Measurements from ENCODE around the gene EPHA8. TPM values are rescaled to one million over a fixed set of nuclear protein-coding genes. Genes with fewer than 3 reads are reported as not detected.

Gene EPHA8
- total RNA-seq, 1 donor from 2014 or later, result 0.24 TPM

DNA sequence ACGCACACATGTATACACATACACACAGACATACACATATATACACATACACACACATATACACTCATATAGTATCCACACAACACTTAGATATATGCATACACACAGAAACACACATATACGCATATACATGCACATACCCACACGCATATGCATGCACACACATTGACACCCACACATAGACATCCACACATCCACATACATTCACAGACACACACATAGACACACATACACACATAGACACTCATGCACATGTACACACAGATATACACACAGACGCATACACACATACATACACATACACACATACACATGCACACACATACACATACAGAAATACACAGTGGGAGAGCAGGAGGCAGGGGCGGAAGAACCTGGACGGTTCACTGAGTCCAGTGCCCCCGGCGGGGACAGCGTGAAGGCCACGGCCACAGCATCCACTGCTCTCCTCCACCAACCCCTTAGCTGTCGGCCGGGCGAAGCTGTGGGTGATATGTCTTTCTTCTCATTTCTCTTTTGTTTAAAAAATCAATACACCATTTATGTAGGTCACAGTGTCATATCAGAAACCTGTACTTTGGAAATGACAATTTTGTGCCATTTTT is 86.9 kb downstream of the EPHA8 start:
- peaks cover 55% of the 10 kb centered on the region for H3K27me3 Mint-ChIP-seq
- no peak overlapping the region for H3K4me3 Mint-ChIP-seq (ENCODE audit: low read depth)
- DNase-seq (ENCODE audit: low spot score, unreplicated experiment), result no peak
- H3K27ac Mint-ChIP-seq, result no peak overlapping the region
- H3K36me3 Mint-ChIP-seq (ENCODE audit: insufficient read depth), result no peaks in the 10 kb centered on the region
- H3K4me1 Mint-ChIP-seq (ENCODE audit: low read depth), result no peaks in the 10 kb centered on the region
- no peaks in the 10 kb centered on the region for H3K9me3 Mint-ChIP-seq (ENCODE audit: low read depth)
- TF ChIP-seq, protein P1, sequence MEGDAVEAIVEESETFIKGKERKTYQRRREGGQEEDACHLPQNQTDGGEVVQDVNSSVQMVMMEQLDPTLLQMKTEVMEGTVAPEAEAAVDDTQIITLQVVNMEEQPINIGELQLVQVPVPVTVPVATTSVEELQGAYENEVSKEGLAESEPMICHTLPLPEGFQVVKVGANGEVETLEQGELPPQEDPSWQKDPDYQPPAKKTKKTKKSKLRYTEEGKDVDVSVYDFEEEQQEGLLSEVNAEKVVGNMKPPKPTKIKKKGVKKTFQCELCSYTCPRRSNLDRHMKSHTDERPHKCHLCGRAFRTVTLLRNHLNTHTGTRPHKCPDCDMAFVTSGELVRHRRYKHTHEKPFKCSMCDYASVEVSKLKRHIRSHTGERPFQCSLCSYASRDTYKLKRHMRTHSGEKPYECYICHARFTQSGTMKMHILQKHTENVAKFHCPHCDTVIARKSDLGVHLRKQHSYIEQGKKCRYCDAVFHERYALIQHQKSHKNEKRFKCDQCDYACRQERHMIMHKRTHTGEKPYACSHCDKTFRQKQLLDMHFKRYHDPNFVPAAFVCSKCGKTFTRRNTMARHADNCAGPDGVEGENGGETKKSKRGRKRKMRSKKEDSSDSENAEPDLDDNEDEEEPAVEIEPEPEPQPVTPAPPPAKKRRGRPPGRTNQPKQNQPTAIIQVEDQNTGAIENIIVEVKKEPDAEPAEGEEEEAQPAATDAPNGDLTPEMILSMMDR (IDR thresholded peaks at IDR 0.05; ENCODE audit: unreplicated experiment), result no peak

DNA sequence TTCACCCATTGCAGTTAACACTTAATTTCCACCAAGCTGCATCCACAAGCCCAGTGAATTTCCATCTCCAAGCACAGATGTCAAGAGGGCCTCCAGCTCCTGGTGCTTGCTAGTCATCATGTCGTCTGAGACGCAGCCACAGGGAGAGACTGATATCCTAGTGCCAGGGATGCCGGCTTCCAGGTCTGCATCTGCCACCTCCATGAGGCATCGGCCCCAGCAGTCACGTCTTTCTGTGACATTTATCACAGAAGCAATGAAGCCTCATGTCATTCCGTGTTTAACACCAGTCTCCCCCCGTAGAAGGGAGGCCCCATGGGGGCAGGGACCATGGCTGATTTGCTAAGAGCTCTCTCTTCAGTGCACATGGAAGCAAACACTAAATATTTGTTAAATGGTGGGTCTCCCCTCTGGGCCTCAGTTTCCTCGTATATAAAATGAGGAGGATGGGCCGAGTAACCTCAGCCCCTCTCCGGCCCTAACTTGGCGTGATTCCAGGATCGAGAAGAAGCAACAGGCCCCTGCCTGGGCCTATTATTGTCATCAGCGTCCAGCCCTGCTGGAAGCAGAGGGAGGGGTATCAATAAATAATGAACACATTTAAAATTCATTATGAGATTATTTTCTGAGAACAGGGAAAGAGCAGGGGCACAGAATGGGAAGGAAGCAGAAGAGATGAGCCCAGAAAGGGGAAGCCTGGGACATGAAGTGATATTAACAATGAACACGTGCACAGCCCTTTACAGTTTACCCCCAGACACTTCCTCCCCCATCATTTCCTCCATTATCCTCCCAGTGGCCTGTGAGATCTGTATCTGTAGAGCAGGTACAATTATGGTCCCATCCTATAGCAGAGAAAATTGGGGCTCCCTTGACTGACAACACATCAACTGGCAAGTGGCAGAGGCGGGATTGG is 88.9 kb downstream of the EPHA8 start:
- Mint-ChIP-seq H3K27me3 (peaks cover 59% of the 10 kb centered on the region), H3K4me3 (ENCODE audit: low read depth) (no peak overlapping the region), H3K9me3 (ENCODE audit: low read depth) (no peaks in the 10 kb centered on the region), H3K27ac (no peak overlapping the region), H3K4me1 (ENCODE audit: low read depth) (no peaks in the 10 kb centered on the region), H3K36me3 (ENCODE audit: insufficient read depth) (no peaks in the 10 kb centered on the region)
- TF ChIP-seq, protein P1 (IDR thresholded peaks at IDR 0.05; ENCODE audit: unreplicated experiment), result no peak
- DNase-seq (ENCODE audit: low spot score, unreplicated experiment), result no peak

DNA sequence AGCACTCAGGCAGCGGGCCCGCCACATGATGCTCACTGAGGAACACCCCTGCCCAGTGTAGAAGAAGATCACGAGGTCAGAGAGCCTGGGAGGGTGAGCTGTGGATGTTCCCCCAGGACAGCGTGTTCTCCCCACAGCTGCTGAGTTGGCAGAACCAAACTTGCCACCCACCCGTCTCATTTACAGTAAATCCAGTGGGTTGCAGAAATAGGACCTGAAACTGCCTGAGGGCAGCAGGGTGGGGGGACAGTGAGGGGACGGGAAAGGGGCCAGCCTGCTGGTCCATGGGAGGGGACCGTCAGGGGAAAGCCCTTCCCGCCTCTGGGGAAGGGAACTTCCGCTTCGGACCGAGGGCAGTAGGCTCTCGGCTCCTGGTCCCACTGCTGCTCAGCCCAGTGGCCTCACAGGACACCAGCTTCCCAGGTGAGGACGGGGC is 89.6 kb downstream of the EPHA8 start, which contains the start of gene C1QB:
Gene C1QB, plus strand, starts transcription at position 356 of the 436 bp plus-strand sequence. CDS start 6,227 bp downstream, outside the sequence.
- no peak within 1 kb of the TSS for H3K27ac Mint-ChIP-seq
- peaks cover 61% of the 10 kb centered on the region for H3K27me3 Mint-ChIP-seq
- H3K9me3 Mint-ChIP-seq (ENCODE audit: low read depth), result no peaks in the 10 kb centered on the region
- no peak for DNase-seq (ENCODE audit: low spot score, unreplicated experiment)
- no peaks in the 10 kb centered on the region for H3K36me3 Mint-ChIP-seq (ENCODE audit: insufficient read depth)
- no peaks in the 10 kb centered on the region for H3K4me1 Mint-ChIP-seq (ENCODE audit: low read depth)
- TF ChIP-seq, protein P1 (IDR thresholded peaks at IDR 0.05; ENCODE audit: unreplicated experiment), result no peak
- H3K4me3 Mint-ChIP-seq (ENCODE audit: low read depth), result no peak within 1 kb of the TSS

Small RNA genes lying within 50 kb of the gene (microRNA-seq; reads per million reads assigned to microRNA genes)
- gene MIR6127 (ENCODE audit: borderline number of aligned reads, unreplicated experiment), result not detected

Other genes with a start within 250 kb of the EPHA8 start
- gene ZBTB40, start 111.6 kb upstream of the EPHA8 start, total RNA-seq, result 39.4 and 40.9 TPM in 2 replicates
- gene C1QA, start 73.1 kb downstream of the EPHA8 start, total RNA-seq, result not detected in 2 replicates
- gene C1QC, start 80.1 kb downstream of the EPHA8 start, total RNA-seq, result not detected in 2 replicates
- gene C1QB, start 89.7 kb downstream of the EPHA8 start, total RNA-seq, result not detected in 2 replicates
- gene EPHB2, start 147.3 kb downstream of the EPHA8 start, total RNA-seq, result 64.2 and 69.4 TPM in 2 replicates